ENCODE results near the gene SLC37A2.

Gene SLC37A2

GRCh38 chr11:125092669-125093068 lies 29.6 kb downstream of the SLC37A2 start:
- H4K20me1 ChIP-seq (ENCODE audit: insufficient read depth, low read length) = no peaks in the 10 kb centered on the region
- H3F3A ChIP-seq (ENCODE audit: insufficient read depth, low read length) = no peaks in the 10 kb centered on the region
- no peak overlapping the region for H3K9ac ChIP-seq (ENCODE audit: low read length)
- H3K79me2 ChIP-seq (ENCODE audit: insufficient read depth, low read length) = no peaks in the 10 kb centered on the region
- TF ChIP-seq EZH2 (IDR thresholded peaks at IDR 0.05; ENCODE audit: borderline replicate concordance, low read length) (no peak), CTCF (IDR thresholded peaks at IDR 0.05; ENCODE audit: low read length) (no peak)
- no peaks in the 10 kb centered on the region for H3K27me3 ChIP-seq (ENCODE audit: insufficient read depth, low read length)
- no peak overlapping the region for H3K4me2 ChIP-seq (ENCODE audit: low read length)
- H3K36me3 ChIP-seq (ENCODE audit: insufficient read depth, low read length) = peaks cover 7% of the 10 kb centered on the region; the same call in 1 of the 2 replicates
- H2AFZ ChIP-seq (ENCODE audit: low read length) = no peak overlapping the region
- H3K4me3 ChIP-seq (ENCODE audit: low read depth, low read length, poor library complexity, severe bottlenecking) = no peak overlapping the region
- no peaks in the 10 kb centered on the region for H3K9me3 ChIP-seq (ENCODE audit: low read length)
- no peaks in the 10 kb centered on the region for H3K9me2 ChIP-seq (ENCODE audit: low read depth, low read length)
- H3K4me1 ChIP-seq (ENCODE audit: insufficient read depth, low read length, severe bottlenecking) = no peaks in the 10 kb centered on the region
- H3K27ac ChIP-seq (ENCODE audit: low read depth, low read length, poor library complexity, severe bottlenecking) = no peak overlapping the region

- Histone ChIP-seq H3K4me1 (ENCODE audit: insufficient read depth, low read length, severe bottlenecking) (no peaks in the 10 kb centered on the region), H4K20me1 (ENCODE audit: insufficient read depth, low read length) (no peaks in the 10 kb centered on the region), H3K79me2 (ENCODE audit: insufficient read depth, low read length) (no peaks in the 10 kb centered on the region), H3K9me3 (ENCODE audit: low read length) (no peaks in the 10 kb centered on the region), H3K27ac (ENCODE audit: low read depth, low read length, poor library complexity, severe bottlenecking) (no peak overlapping the region), H3K4me3 (ENCODE audit: low read depth, low read length, poor library complexity, severe bottlenecking) (no peak overlapping the region), H3F3A (ENCODE audit: insufficient read depth, low read length) (no peaks in the 10 kb centered on the region), H2AFZ (ENCODE audit: low read length) (no peak overlapping the region), H3K4me2 (ENCODE audit: low read length) (no peak overlapping the region), H3K9me2 (ENCODE audit: low read depth, low read length) (no peaks in the 10 kb centered on the region), H3K9ac (ENCODE audit: low read length) (no peak overlapping the region), H3K27me3 (ENCODE audit: insufficient read depth, low read length) (no peaks in the 10 kb centered on the region), H3K36me3 (ENCODE audit: insufficient read depth, low read length) (peaks cover 9% of the 10 kb centered on the region; the same call in 1 of the 2 replicates)
- TF ChIP-seq EZH2 (IDR thresholded peaks at IDR 0.05; ENCODE audit: borderline replicate concordance, low read length) (no peak), CTCF (IDR thresholded peaks at IDR 0.05; ENCODE audit: low read length) (no peak)
Measured at GRCh38 chr11:125093502-125093901, 30.4 kb downstream of the SLC37A2 start.

- Histone ChIP-seq H3K4me1 (ENCODE audit: insufficient read depth, low read length, severe bottlenecking) (no peaks in the 10 kb centered on the region), H3K79me2 (ENCODE audit: insufficient read depth, low read length) (no peaks in the 10 kb centered on the region), H3K27ac (ENCODE audit: low read depth, low read length, poor library complexity, severe bottlenecking) (no peak overlapping the region), H3K9me2 (ENCODE audit: low read depth, low read length) (no peaks in the 10 kb centered on the region), H3K27me3 (ENCODE audit: insufficient read depth, low read length) (no peaks in the 10 kb centered on the region), H3F3A (ENCODE audit: insufficient read depth, low read length) (no peaks in the 10 kb centered on the region), H3K36me3 (ENCODE audit: insufficient read depth, low read length) (peaks cover 9% of the 10 kb centered on the region; the same call in 1 of the 2 replicates), H2AFZ (ENCODE audit: low read length) (no peak overlapping the region), H3K9me3 (ENCODE audit: low read length) (no peaks in the 10 kb centered on the region), H3K9ac (ENCODE audit: low read length) (no peak overlapping the region), H3K4me3 (ENCODE audit: low read depth, low read length, poor library complexity, severe bottlenecking) (no peak overlapping the region), H4K20me1 (ENCODE audit: insufficient read depth, low read length) (no peaks in the 10 kb centered on the region), H3K4me2 (ENCODE audit: low read length) (no peak overlapping the region)
- TF ChIP-seq EZH2 (IDR thresholded peaks at IDR 0.05; ENCODE audit: borderline replicate concordance, low read length) (no peak), CTCF (IDR thresholded peaks at IDR 0.05; ENCODE audit: low read length) (no peak)
Measured at GRCh38 chr11:125094731-125095130, 31.6 kb downstream of the SLC37A2 start.

All from OCI-LY1 (cell line).